Endothelial cell (in vitro differentiated cells): ENCODE data around the gene KRTAP10-11. TPM values are rescaled to one million over a fixed set of nuclear protein-coding genes. Genes with fewer than 3 reads are reported as not detected.
"Not testable (repeated sequence)": the region's sequence is repeated elsewhere in the genome, so short reads cannot be mapped to it uniquely, and the experiment has no call there.

ENCODE experiments used
- DNase-seq: peaks from one replicate; pipeline ENCODE4 v3.0.0; 2021; ENCODE audit warnings: low spot score
- H3K27ac Mint-ChIP-seq: one replicate; pipeline ENCODE4 v1.8.0; 2021; ENCODE audit warnings: mixed read lengths, inconsistent platforms; ENCODE audit not compliant: unreplicated experiment
- H3K27me3 Mint-ChIP-seq: one replicate; pipeline ENCODE4 v1.8.0; 2021; ENCODE audit warnings: mild to moderate bottlenecking, moderate library complexity, mixed read lengths, inconsistent platforms; ENCODE audit not compliant: unreplicated experiment
- H3K36me3 Mint-ChIP-seq: one replicate; pipeline ENCODE4 v1.8.0; 2021; ENCODE audit warnings: mild to moderate bottlenecking, low read depth, mixed read lengths, inconsistent platforms; ENCODE audit not compliant: unreplicated experiment
- H3K4me1 Mint-ChIP-seq: one replicate; pipeline ENCODE4 v1.8.0; 2021; ENCODE audit warnings: mild to moderate bottlenecking, mixed read lengths, inconsistent platforms; ENCODE audit not compliant: unreplicated experiment
- H3K4me3 Mint-ChIP-seq: one replicate; pipeline ENCODE4 v1.8.0; 2021; ENCODE audit warnings: mild to moderate bottlenecking, mixed read lengths, inconsistent platforms; ENCODE audit not compliant: unreplicated experiment
- H3K9me3 Mint-ChIP-seq: one replicate; pipeline ENCODE4 v1.8.0; 2021; ENCODE audit warnings: mixed read lengths, inconsistent platforms; ENCODE audit not compliant: unreplicated experiment
- CTCF ChIP-seq: fragments of 200-600 bp; sonication (generic); IDR thresholded peaks from one replicate; pipeline ENCODE4 v1.5.0; 2021; ENCODE audit warnings: antibody characterized with exemption; ENCODE audit not compliant: unreplicated experiment
- total RNA-seq: library from RNA; stranded (reverse); fragmentation: NEBNext Ultra II Directional; extraction: Animal tissue kit (Norgen Biotek cat#: 25700); gene quantifications from one replicate; pipeline ENCODE4 v1.2.1, GENCODE V29; 2021; ENCODE audit not compliant: unreplicated experiment

KRTAP10-11 gene
- total RNA-seq, 1 donor from 2014 or later, result not detected

GRCh38 chr21:44606495-44606894 lies 39.7 kb upstream of the KRTAP10-11 start:
- Mint-ChIP-seq H3K27me3 (peaks cover 6% of the 10 kb centered on the region), H3K9me3 (peaks cover 6% of the 10 kb centered on the region), H3K4me3 (no peak overlapping the region), H3K36me3 (peaks cover 5% of the 10 kb centered on the region), H3K27ac (no peak overlapping the region), H3K4me1 (no peaks in the 10 kb centered on the region)
- DNase-seq, result no peak
- TF ChIP-seq CTCF, result no peak

GRCh38 chr21:44609193-44609592 lies 37.0 kb upstream of the KRTAP10-11 start:
- DNase-seq, result no peak
- peaks cover 12% of the 10 kb centered on the region for H3K9me3 Mint-ChIP-seq
- H3K4me3 Mint-ChIP-seq, result no peak overlapping the region
- TF ChIP-seq CTCF, result no peak
- H3K27me3 Mint-ChIP-seq, result peaks cover 6% of the 10 kb centered on the region
- peaks cover 13% of the 10 kb centered on the region for H3K36me3 Mint-ChIP-seq
- no peak overlapping the region for H3K27ac Mint-ChIP-seq
- no peaks in the 10 kb centered on the region for H3K4me1 Mint-ChIP-seq

- H3K27me3 Mint-ChIP-seq, result not testable (repeated sequence)
These were observed 35.9 kb upstream of the KRTAP10-11 start for GRCh38 chr21:44610157-44610843.

GRCh38 chr21:44611551-44611950 lies 34.7 kb upstream of the KRTAP10-11 start:
- no peak overlapping the region for H3K27ac Mint-ChIP-seq
- H3K4me3 Mint-ChIP-seq, result no peak overlapping the region
- DNase-seq, result no peak
- no peaks in the 10 kb centered on the region for H3K4me1 Mint-ChIP-seq
- no peak for TF ChIP-seq CTCF
- peaks cover 5% of the 10 kb centered on the region for H3K27me3 Mint-ChIP-seq
- H3K36me3 Mint-ChIP-seq, result peaks cover 13% of the 10 kb centered on the region
- peaks cover 12% of the 10 kb centered on the region for H3K9me3 Mint-ChIP-seq

More at GRCh38 chr21:44610157-44610843, 35.9 kb upstream of the KRTAP10-11 start:
- H3K4me3 Mint-ChIP-seq, H3K4me1 Mint-ChIP-seq, DNase-seq, H3K27ac Mint-ChIP-seq: not testable (repeated sequence)
- peaks cover 12% of the 10 kb centered on the region for H3K9me3 Mint-ChIP-seq
- peaks cover 13% of the 10 kb centered on the region for H3K36me3 Mint-ChIP-seq

- no peak within 1 kb of the TSS for H3K4me3 Mint-ChIP-seq
- H3K36me3 Mint-ChIP-seq, result peaks cover 13% of the 10 kb centered on the region
- no peak for TF ChIP-seq CTCF
- no peaks in the 10 kb centered on the region for H3K4me1 Mint-ChIP-seq
- H3K27me3 Mint-ChIP-seq, result peaks cover 4% of the 10 kb centered on the region
- H3K9me3 Mint-ChIP-seq, result peaks cover 12% of the 10 kb centered on the region
- no peak for DNase-seq
- H3K27ac Mint-ChIP-seq, result peak within 1 kb of the TSS; percentile 37
These were observed 34.2 kb upstream of the KRTAP10-11 start, which contains the start of gene KRTAP10-8 for GRCh38 chr21:44612029-44612486. KRTAP10-8 (plus strand) TSS chr21:44612079; CDS start chr21:44612101, 22 bp downstream.
